Activated T-cell treated with anti-CD3 and anti-CD28 coated beads, Interleukin-2, amount 50 U/mL, for 4 hours (primary cell): Measurements from ENCODE around the gene BMP6. TPM values are rescaled to one million over a fixed set of nuclear protein-coding genes. Genes with fewer than 3 reads are reported as not detected.
"Not testable (repeated sequence)": the region's sequence is repeated elsewhere in the genome, so short reads cannot be mapped to it uniquely, and the experiment has no call there.

ENCODE experiments used
- ATAC-seq, 2 donors: fragments of 200-7000 bp; cut with Tn5 transposase; one replicate each; pipeline ENCODE4 v1.10.0; 2021
- DNase-seq: peaks from one replicate; pipeline ENCODE4 v3.0.0-alpha.2; 2020
- H3K27me3 Mint-ChIP-seq: one replicate; pipeline ENCODE4 v1.8.0; 2021; ENCODE audit warnings: low read depth, mixed read lengths
- H3K36me3 Mint-ChIP-seq: one replicate; pipeline ENCODE4 v1.8.0; 2022; ENCODE audit warnings: mixed read lengths; ENCODE audit not compliant: insufficient read depth
- H3K4me1 Mint-ChIP-seq: one replicate; pipeline ENCODE4 v1.8.0; 2021; ENCODE audit warnings: low read depth, mixed read lengths
- H3K4me3 Mint-ChIP-seq: one replicate; pipeline ENCODE4 v1.8.0; 2021; ENCODE audit warnings: mild to moderate bottlenecking, moderate library complexity, mixed read lengths
- H3K9me3 Mint-ChIP-seq: one replicate; pipeline ENCODE4 v1.8.0; 2021; ENCODE audit warnings: mixed read lengths
- total RNA-seq, 3 donors: library from RNA; stranded (reverse); gene quantifications; one replicate each; pipeline ENCODE4 v1.2.1, GENCODE V29; 2021

Gene BMP6
- total RNA-seq, 3 donors from 2014 or later: not detected

DNA sequence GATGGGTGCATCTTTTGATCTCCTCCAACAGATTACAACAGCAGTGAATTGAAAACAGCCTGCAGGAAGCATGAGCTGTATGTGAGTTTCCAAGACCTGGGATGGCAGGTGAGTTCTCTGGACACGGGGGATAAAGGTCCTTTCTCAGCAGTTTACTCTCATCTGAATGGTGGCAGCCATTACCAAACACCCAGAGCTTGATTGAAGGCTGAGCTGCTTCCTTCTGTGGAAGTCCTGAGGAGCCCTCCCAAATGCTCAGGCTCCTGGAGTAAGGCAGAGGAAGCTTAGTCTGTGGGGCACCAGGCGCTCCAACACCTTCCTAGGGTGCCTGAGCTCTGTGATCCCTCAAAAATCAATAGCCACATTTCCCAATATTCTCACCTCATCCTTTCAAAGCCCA, 153.1 kb downstream of the BMP6 start:
- no peaks in the 10 kb centered on the region for H3K9me3 Mint-ChIP-seq
- no peaks in the 10 kb centered on the region for H3K27me3 Mint-ChIP-seq
- H3K4me1 Mint-ChIP-seq: no peaks in the 10 kb centered on the region
- ATAC-seq: no peak
- H3K4me3 Mint-ChIP-seq: no peak overlapping the region
- DNase-seq: no peak
- H3K36me3 Mint-ChIP-seq: peaks cover 30% of the 10 kb centered on the region

GRCh38 chr6:7879579-7879978, 153.7 kb downstream of the BMP6 start:
- Mint-ChIP-seq H3K4me1 (no peaks in the 10 kb centered on the region), H3K36me3 (peaks cover 36% of the 10 kb centered on the region)
- no peak for ATAC-seq

DNA sequence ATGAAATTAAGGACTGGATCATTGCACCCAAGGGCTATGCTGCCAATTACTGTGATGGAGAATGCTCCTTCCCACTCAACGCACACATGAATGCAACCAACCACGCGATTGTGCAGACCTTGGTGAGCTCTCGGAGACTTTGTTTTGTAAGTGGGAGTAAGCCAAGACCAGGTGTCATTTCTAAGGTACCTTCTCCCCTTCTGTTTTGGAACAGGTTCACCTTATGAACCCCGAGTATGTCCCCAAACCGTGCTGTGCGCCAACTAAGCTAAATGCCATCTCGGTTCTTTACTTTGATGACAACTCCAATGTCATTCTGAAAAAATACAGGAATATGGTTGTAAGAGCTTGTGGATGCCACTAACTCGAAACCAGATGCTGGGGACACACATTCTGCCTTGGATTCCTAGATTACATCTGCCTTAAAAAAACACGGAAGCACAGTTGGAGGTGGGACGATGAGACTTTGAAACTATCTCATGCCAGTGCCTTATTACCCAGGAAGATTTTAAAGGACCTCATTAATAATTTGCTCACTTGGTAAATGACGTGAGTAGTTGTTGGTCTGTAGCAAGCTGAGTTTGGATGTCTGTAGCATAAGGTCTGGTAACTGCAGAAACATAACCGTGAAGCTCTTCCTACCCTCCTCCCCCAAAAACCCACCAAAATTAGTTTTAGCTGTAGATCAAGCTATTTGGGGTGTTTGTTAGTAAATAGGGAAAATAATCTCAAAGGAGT, 154.2 kb downstream of the BMP6 start:
- ATAC-seq (no peak), DNase-seq (no peak)
- H3K9me3 Mint-ChIP-seq: no peaks in the 10 kb centered on the region

More at GRCh38 chr6:7879579-7879978, 153.7 kb downstream of the BMP6 start:
- Mint-ChIP-seq H3K4me3 (no peak overlapping the region), H3K9me3 (no peaks in the 10 kb centered on the region), H3K27me3 (no peaks in the 10 kb centered on the region)
- DNase-seq: no peak

GRCh38 chr6:7880718-7881107, 154.8 kb downstream of the BMP6 start:
- no peaks in the 10 kb centered on the region for H3K4me1 Mint-ChIP-seq
- DNase-seq (no peak), ATAC-seq (no peak)
- H3K9me3 Mint-ChIP-seq: no peaks in the 10 kb centered on the region
- H3K4me3 Mint-ChIP-seq: no peak overlapping the region
- peaks cover 46% of the 10 kb centered on the region for H3K36me3 Mint-ChIP-seq
- no peaks in the 10 kb centered on the region for H3K27me3 Mint-ChIP-seq

More for the DNA sequence above, 154.2 kb downstream of the BMP6 start:
- no peaks in the 10 kb centered on the region for H3K4me1 Mint-ChIP-seq
- H3K4me3 Mint-ChIP-seq: no peak overlapping the region
- peaks cover 41% of the 10 kb centered on the region for H3K36me3 Mint-ChIP-seq
- H3K27me3 Mint-ChIP-seq: no peaks in the 10 kb centered on the region

DNA sequence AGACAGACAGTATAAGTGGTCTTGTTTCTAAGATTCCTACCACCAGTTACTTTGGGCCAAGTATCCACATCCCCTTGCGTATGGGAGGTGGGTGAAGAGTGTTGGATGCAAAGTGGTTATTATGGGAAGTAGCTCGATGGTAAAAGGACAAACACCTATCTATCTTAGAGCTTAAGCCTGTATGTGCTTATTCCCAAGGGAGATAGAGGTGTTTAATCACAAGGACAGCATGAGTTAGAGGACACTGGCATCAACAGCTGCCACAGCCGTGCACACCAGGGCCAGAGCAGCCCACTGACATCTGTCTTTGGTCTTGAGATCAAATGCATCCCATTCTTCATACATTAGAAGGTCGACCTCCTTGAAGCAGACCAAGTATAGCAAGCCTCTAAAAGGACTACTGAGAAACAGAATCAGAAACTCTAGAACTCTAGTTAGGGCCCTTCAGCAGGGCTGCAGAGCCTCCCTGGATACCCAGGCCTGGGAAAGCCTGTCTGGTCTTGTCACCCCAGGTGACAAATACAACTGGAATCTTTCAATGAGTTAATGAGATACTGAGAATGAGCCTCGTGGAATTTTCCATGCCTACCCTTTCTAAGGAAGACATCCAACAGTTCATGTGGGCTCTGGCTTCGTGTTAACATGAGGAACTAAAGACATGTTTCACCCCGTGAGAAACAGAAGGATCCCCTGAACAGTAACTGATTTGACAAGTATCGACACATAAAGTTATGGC, 156.0 kb downstream of the BMP6 start:
- H3K36me3 Mint-ChIP-seq: peaks cover 57% of the 10 kb centered on the region
- no peak for DNase-seq
- no peak for ATAC-seq
- H3K9me3 Mint-ChIP-seq: no peaks in the 10 kb centered on the region
- H3K4me3 Mint-ChIP-seq: no peak overlapping the region
- H3K27me3 Mint-ChIP-seq: no peaks in the 10 kb centered on the region
- H3K4me1 Mint-ChIP-seq: no peaks in the 10 kb centered on the region

DNA sequence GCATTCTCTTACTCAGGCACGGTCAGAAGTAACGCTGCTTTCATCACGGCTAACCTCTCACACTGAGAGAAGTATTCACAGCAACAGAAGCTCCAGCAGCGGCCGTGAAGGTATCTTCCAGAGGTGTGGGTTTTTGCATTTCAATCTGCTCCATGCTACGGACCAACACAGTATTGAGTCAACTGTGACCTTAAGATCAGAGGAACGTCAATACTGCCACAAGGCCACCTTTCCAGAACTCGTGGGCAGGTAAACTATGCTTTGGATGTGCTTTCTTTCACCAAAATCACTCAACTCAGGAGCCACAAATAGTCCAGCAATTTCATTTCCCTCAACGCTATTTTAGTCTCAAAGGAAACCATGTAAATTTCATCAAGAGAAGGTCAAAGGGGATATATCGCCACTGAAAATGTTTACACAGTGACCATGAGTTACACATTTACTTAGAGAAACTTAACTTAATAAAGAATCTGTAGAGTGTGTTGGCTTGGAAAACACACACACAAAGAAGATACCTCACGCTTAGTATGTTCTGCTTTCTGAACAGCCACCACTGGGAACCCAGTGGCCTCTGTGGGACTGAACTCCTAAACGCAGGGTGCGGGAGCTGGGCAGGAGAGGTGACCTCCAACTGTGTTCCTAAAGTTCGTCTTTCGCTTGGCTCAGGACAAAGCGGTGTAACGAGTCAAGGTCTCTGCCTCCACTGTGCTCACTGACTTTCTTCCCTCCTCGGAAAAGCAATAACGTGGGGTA, 156.8 kb downstream of the BMP6 start:
- Mint-ChIP-seq H3K27me3 (no peaks in the 10 kb centered on the region), H3K4me1 (no peaks in the 10 kb centered on the region), H3K36me3 (peaks cover 59% of the 10 kb centered on the region), H3K9me3 (no peaks in the 10 kb centered on the region), H3K4me3 (no peak overlapping the region)
- DNase-seq: no peak
- no peak for ATAC-seq

- Mint-ChIP-seq H3K4me3 (no peak overlapping the region), H3K9me3 (no peaks in the 10 kb centered on the region), H3K36me3 (peaks cover 64% of the 10 kb centered on the region), H3K27me3 (no peaks in the 10 kb centered on the region), H3K4me1 (no peaks in the 10 kb centered on the region)
- no peak for DNase-seq
- no peak for ATAC-seq
These were observed 157.5 kb downstream of the BMP6 start for GRCh38 chr6:7883381-7883780.

DNA sequence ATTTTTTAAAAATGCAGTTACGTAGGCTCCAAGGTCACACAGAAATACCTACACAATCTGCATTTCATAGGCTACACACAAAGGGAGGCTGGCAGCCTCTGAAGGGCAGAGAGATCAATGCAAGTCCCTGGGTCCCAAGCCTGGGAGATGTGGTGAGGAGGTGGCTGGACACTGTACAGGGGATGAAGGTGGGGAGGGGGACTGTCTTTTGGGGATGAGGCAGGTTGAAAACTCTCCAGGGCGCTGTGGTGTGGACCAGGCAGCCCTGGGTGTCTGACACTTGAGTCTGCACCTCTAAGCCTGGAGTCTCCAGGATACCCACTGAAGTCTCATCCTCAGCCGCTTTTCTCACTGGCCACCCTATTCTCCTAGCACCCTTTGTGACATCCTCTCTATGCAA, 160.2 kb downstream of the BMP6 start:
- no peaks in the 10 kb centered on the region for H3K27me3 Mint-ChIP-seq
- no peak for ATAC-seq
- H3K36me3 Mint-ChIP-seq: peaks cover 65% of the 10 kb centered on the region

DNA sequence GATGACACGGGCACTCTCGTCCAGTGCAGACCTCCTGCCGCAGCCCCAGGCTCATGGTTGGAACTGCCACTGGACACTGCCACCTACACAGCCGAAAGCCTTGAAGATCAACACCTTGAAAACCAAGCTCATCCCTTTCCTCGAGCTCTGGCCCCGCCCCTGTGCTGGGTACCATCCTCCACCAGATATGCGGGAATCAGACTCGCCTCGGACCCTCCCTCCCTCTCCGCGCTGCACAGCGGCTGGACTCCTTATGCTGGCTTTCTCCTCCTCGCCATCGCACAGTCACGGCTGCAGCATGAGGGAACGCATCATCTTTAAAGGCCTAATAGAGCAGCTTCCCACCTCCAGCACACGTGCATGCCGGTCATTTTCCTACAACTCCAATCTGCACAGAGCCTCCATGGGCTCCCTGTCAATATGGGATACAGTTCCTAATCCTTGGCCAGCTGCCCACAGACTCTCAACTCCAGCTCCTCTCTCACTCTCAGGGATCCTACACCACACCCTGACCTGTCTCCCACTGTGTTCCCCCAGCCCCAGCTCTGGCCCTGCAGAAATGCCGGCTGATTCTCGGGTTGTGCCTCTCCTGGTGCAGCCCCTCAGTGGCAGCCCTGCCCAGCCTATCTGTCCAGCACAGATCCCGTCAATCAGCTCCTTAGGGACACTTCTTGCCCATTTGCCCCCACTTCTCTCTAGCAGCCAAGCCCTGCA, 161.5 kb downstream of the BMP6 start:
- Mint-ChIP-seq H3K9me3 (no peaks in the 10 kb centered on the region), H3K4me1 (no peaks in the 10 kb centered on the region), H3K4me3 (no peak overlapping the region), H3K27me3 (no peaks in the 10 kb centered on the region), H3K36me3 (peaks cover 68% of the 10 kb centered on the region)
- no peak for ATAC-seq
- no peak for DNase-seq

More for the DNA sequence above, 160.2 kb downstream of the BMP6 start:
- no peaks in the 10 kb centered on the region for H3K9me3 Mint-ChIP-seq
- H3K4me1 Mint-ChIP-seq: no peaks in the 10 kb centered on the region
- H3K4me3 Mint-ChIP-seq: no peak overlapping the region
- DNase-seq: no peak

GRCh38 chr6:7888587-7889357, 162.9 kb downstream of the BMP6 start:
- no peak for ATAC-seq
- Mint-ChIP-seq H3K27me3 (no peaks in the 10 kb centered on the region), H3K4me1 (no peaks in the 10 kb centered on the region), H3K4me3 (no peak overlapping the region), H3K36me3 (peaks cover 63% of the 10 kb centered on the region), H3K9me3 (no peaks in the 10 kb centered on the region)
- DNase-seq: no peak

DNA sequence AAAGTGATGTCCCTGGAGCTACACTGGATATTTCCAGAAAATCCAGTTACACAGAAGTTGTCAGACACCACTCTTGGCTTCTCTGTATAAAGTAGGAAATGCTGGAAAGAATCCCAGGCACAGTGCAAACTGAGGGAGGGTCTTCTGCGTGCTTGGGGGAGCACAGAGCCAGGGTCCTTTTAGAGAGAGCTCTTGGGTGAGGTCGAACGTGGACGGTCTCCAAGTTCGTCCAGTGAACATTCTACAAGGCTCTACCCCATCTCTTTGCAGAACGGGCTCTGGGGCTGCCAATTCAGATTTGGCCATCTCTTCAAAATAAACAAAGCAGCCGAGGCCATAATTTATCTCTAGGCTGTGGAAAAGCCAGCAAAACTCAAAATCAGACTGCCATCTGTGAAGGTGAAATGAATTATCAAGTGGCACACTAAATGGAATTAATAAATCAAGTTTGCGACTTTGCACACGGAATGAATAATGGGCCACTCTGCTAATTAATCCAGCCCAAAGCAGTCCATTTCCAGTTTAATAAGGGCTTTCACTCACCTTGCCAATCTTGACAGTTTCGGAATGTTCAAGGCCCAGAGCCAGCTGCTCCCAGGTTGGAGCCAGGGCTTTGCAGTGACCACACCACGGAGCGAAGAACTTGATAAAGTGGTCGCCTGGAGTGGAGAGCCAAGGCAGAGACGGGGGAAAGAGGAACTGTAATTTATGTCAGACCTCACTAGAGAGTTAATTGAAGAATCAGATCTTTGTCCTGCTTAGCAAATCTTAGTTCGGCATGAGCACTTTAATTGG, 165.4 kb downstream of the BMP6 start:
- H3K4me1 Mint-ChIP-seq: no peaks in the 10 kb centered on the region
- no peaks in the 10 kb centered on the region for H3K27me3 Mint-ChIP-seq
- H3K36me3 Mint-ChIP-seq: peaks cover 56% of the 10 kb centered on the region
- ATAC-seq (no peak), DNase-seq (no peak)
- no peak overlapping the region for H3K4me3 Mint-ChIP-seq
- no peaks in the 10 kb centered on the region for H3K9me3 Mint-ChIP-seq

DNA sequence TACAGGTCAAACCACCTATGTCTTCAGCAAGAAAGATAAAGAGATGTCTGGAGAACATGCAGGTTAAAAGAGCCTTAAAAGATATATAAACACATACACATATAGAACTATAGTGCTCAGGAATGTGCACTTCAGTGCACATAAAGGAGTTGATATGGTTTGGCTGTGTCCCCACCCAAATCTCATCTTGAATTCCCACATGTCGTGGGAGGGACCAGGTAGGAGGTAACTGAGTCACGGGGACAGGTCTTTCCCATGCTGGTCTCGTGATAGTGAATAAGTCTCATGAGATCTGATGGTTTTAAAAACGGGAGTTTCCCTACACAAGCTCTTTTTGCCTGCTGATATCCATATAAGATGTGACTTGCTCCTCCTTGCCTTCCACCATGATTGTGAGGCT, 166.5 kb downstream of the BMP6 start:
- not testable (repeated sequence) for ATAC-seq, H3K9me3 Mint-ChIP-seq, H3K4me3 Mint-ChIP-seq, H3K27me3 Mint-ChIP-seq, DNase-seq, H3K4me1 Mint-ChIP-seq
- peaks cover 55% of the 10 kb centered on the region for H3K36me3 Mint-ChIP-seq

GRCh38 chr6:7893342-7893741, 167.4 kb downstream of the BMP6 start:
- H3K36me3 Mint-ChIP-seq: peaks cover 57% of the 10 kb centered on the region

More at GRCh38 chr6:7893342-7893741, 167.4 kb downstream of the BMP6 start:
- no peaks in the 10 kb centered on the region for H3K4me1 Mint-ChIP-seq
- DNase-seq (no peak), ATAC-seq (no peak)
- H3K4me3 Mint-ChIP-seq: no peak overlapping the region
- no peaks in the 10 kb centered on the region for H3K9me3 Mint-ChIP-seq
- H3K27me3 Mint-ChIP-seq: no peaks in the 10 kb centered on the region
